Astrocyte of the spinal cord (primary cell): ENCODE results near the gene RHBDL2.

Source experiments
- DNase-seq: peaks from one replicate; pipeline ENCODE4 v3.0.0; 2011; ENCODE audit warnings: low read depth, low spot score
- H3K4me3 ChIP-seq: 2 replicates; pipeline ENCODE4 v1.5.1; 2011; ENCODE audit warnings: low read depth, mild to moderate bottlenecking, low read length, moderate library complexity
- in situ Hi-C: cut with HindIII; loops from 2 replicates; pipeline ENCODE4 v1.10.0; 2017; ENCODE audit warnings: low sequenced_read_pairs
- TF ChIP-seq, protein P1 (sequence below): IDR thresholded peaks from 2 replicates; pipeline ENCODE4 v1.5.1; 2012; ENCODE audit warnings: low read depth, mild to moderate bottlenecking, low read length, inconsistent platforms

RHBDL2 gene

DNA sequence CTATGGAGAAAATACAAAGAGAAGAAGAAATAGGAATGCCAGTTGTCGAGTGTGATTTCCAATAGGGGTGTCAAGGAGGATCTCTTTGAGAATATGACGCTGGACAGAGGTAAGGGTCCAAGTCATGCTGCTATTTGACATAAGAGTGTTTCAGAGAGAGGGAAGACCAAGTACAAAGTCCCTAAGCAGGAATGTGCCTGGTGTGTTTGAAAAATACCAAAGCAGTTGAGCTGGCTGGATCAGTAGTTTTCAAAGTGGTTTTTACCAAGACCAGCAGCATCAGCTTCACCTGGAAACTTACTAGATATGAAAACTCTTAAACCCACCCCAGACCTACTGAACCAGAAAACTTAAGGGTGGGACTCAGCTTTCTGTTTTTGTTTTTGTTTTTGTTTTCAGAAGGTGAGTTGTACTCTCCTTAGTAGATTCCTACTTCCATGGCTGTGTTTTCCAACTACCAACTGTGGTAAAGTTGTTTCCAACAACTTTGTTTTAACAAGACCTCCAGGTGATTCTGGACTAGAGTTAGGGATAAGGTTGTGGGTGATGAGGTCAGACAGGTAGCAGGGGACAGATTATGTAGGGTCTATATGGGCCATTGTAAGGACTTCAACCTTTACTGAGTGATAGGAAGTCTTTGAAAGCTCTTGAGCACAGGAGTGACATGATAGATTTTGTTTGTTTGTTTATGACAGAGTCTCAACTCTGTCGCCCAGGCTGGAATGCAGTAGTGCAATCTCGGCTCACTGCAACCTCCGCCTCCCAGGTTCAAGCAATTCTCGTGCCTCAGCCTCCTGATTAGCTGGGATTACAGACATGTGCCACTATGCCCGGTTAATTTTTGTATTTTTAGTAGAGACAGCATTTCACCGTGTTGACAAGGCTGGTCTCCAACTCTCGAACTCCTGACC lies 53.0 kb downstream of the RHBDL2 start:
- no peak for DNase-seq
- H3K4me3 ChIP-seq = no peak overlapping the region
- in situ Hi-C loops = no loop called here
- TF ChIP-seq, protein P1, sequence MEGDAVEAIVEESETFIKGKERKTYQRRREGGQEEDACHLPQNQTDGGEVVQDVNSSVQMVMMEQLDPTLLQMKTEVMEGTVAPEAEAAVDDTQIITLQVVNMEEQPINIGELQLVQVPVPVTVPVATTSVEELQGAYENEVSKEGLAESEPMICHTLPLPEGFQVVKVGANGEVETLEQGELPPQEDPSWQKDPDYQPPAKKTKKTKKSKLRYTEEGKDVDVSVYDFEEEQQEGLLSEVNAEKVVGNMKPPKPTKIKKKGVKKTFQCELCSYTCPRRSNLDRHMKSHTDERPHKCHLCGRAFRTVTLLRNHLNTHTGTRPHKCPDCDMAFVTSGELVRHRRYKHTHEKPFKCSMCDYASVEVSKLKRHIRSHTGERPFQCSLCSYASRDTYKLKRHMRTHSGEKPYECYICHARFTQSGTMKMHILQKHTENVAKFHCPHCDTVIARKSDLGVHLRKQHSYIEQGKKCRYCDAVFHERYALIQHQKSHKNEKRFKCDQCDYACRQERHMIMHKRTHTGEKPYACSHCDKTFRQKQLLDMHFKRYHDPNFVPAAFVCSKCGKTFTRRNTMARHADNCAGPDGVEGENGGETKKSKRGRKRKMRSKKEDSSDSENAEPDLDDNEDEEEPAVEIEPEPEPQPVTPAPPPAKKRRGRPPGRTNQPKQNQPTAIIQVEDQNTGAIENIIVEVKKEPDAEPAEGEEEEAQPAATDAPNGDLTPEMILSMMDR = no peak

- TF ChIP-seq, protein P1 = no peak
- no peak for DNase-seq
- H3K4me3 ChIP-seq = no peak overlapping the region
- in situ Hi-C loops = no loop called here
Observed at GRCh38 chr1:38885092-38885491, 56.5 kb downstream of the RHBDL2 start.

GRCh38 chr1:38881487-38881886 lies 60.1 kb downstream of the RHBDL2 start, which contains the start of gene GJA9:
Gene GJA9, minus strand, starts transcription at chr1:38881587. Its CDS starts 5,489 bp downstream, at chr1:38876098.
- TF ChIP-seq, protein P1 = no peak
- no peak for DNase-seq
- in situ Hi-C loops = no loop called here
- H3K4me3 ChIP-seq = no peak within 1 kb of the TSS

GRCh38 chr1:38875811-38876210 lies 65.8 kb downstream of the RHBDL2 start:
- TF ChIP-seq, protein P1 = no peak
- in situ Hi-C loops = no loop called here
- no peak overlapping the region for H3K4me3 ChIP-seq
- no peak for DNase-seq

DNA sequence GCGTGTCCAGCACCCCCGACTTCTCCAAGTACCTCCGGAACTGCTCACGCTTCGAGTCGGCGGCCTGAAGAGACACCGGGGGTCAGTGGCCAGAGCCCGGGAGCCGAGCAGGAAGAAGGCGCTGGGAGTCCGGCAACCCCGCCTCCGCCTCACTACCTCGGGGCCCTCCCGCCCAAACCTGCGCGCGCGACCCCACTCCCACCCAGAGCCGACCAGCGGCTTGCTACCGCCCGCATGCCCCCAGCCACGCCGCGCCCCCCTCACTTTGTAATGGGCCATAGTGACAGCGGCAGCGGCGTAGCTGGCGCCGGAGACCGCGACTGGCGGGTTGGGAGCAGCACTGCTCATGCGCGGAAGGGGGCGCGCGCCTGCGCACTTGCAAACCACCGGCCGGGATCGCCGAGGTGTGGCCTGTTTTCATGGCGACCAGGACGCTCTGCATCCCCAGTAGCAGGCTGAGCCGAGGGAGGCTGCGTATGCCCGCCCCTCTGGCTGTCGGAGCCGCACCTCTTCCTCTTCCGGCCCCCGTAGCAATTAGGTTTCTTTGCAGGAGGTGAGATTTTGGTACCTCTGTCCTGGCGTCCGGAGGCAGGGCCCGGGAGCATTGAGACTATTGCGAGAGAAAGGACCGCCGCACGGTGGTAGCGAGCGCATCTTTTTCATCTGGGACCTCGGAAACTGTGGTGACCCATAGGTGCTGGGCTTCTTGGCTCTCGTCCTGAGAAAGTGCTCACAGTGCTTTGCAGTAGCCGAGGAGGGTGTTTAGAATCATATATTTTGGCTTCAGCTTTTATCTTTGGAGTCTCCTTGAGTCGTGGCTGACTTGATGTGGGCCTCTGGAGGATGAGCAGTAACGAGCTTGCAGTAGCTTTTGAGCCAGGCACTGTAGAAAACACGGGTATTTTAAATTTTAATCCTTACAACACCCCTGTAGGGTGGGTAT lies 68.3 kb downstream of the RHBDL2 start, which contains the start of gene MYCBP:
Gene MYCBP (minus strand): TSS at position 322 of the 943 bp plus-strand sequence. CDS start 43 bp downstream, at position 279.
- H3K4me3 ChIP-seq = peak within 1 kb of the TSS; percentile 72
- in situ Hi-C loops = no loop called here
- TF ChIP-seq, protein P1 = no peak
- peak; percentile 95 for DNase-seq

DNA sequence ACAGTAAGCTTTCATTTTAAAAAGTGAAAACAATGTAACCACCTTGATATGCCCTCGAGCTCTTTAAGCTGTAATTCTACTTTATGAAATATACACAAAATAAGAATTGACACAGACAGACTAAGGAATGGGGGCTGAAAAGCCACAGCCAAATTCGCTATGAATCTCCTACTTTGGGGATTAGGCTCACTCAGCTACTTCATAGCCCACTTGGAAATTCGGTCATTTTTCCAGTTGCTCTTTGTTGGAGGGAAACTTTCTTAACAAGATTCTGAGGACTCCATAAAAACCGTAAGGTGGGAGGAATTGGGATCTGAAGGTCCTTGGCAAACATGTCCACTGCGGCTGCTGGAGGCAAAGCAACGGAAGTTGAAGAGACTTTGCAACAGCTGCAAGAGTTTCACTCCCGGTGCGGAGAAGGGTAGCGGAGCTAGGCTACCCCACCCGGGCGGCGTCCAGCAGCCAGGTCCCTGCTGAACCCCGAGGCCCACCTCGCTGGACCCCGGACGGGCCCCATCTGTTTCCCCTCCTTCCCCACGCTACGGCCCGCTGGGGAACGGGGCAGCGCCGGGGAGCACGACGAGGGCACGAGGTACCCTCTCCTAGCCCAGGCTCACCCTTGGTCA lies 69.1 kb downstream of the RHBDL2 start:
- DNase-seq = peak; percentile 8
- peak overlapping the region; percentile 72 for H3K4me3 ChIP-seq
- in situ Hi-C loops = no loop called here
- TF ChIP-seq, protein P1 = no peak
